Sigmoid colon (tissue), 7 donors: ENCODE data around the gene KLHL35. TPM values are rescaled to one million over a fixed set of nuclear protein-coding genes. Genes with fewer than 3 reads are reported as not detected.

Source experiments
- DNase-seq: peaks from one replicate; pipeline ENCODE4 v3.0.0-alpha.2; 2019
- H3K27ac ChIP-seq, 4 donors: fragments of 200-600 bp; sonication (generic); one replicate each; pipeline ENCODE4 v1.5.1; 2016 to 2019; ENCODE audit warnings: mild to moderate bottlenecking in 1 of 4
- H3K27me3 ChIP-seq, 3 donors: fragments of 200-600 bp; sonication (generic); one replicate each; pipeline ENCODE4 v1.5.1; 2019; ENCODE audit warnings: mild to moderate bottlenecking in 1 of 3
- H3K36me3 ChIP-seq, 4 donors: fragments of 200-600 bp; sonication (generic); one replicate each; pipeline ENCODE4 v1.5.1; 2016 to 2019
- H3K4me1 ChIP-seq, 4 donors: fragments of 200-600 bp; sonication (generic); one replicate each; pipeline ENCODE4 v1.5.1; 2017 to 2019
- H3K4me3 ChIP-seq, 4 donors: fragments of 200-600 bp; sonication (generic); one replicate each; pipeline ENCODE4 v1.5.1; 2017 to 2019; ENCODE audit warnings: mild to moderate bottlenecking in 2 of 4, moderate library complexity in 1 of 4
- H3K9me3 ChIP-seq, 4 donors: fragments of 200-600 bp in 3 of 4; sonication (generic) in 3 of 4; one replicate each; pipeline versions ENCODE4 v1.5.1 to v1.6.1; 2013 to 2019
- EP300 ChIP-seq, 4 donors: sonication (generic); formaldehyde crosslinking; IDR thresholded peaks; one replicate each; pipeline ENCODE4 v1.6.1; 2017; ENCODE audit warnings: antibody characterized with exemption in 4 of 4
- POLR2A ChIP-seq, 2 donors: fragments of 450-650 bp; IDR thresholded peaks; one replicate each; pipeline ENCODE4 v1.6.1; 2016; ENCODE audit warnings: antibody characterized with exemption in 2 of 2, mild to moderate bottlenecking in 2 of 2, moderate library complexity in 2 of 2
- POLR2AphosphoS5 ChIP-seq, 4 donors: sonication (generic); formaldehyde crosslinking; IDR thresholded peaks; one replicate each; pipeline ENCODE4 v1.6.1; 2017; ENCODE audit warnings: antibody characterized with exemption in 4 of 4
- WGBS, 2 donors: extraction: QIAGEN DNeasy Blood & Tissue Kit; methylation state at CpG; one replicate each; pipeline ENCODE4 v1.1.7; 2013; 5-methylcytosine and 5-hydroxymethylcytosine counted together
- intact Hi-C: fragments of 100-400 bp; cut with DNase I; formaldehyde crosslinking; loops from one replicate; pipeline ENCODE4 v1.15.1; 2023
- polyA plus RNA-seq, 3 donors: library from polyadenylated mRNA; stranded (reverse); fragments of 200-250 nt; gene quantifications; one replicate each; pipeline ENCODE4 v1.2.3, GENCODE V29; 2013
- total RNA-seq, 4 donors: library from RNA; depleted of rRNA; stranded (reverse); fragments of >200 nt; gene quantifications; one replicate each; pipeline ENCODE4 v1.1.0, GENCODE V29; 2016
- TF ChIP-seq, protein P1 (sequence below), 4 experiments: fragments of 450-650 bp in 3 of 4; fragments of 200-600 bp in 1 of 4; IDR thresholded peaks; one replicate each; pipeline ENCODE4 v1.5.1; 2016 to 2019; ENCODE audit warnings: antibody characterized with exemption in 4 of 4, mild to moderate bottlenecking in 3 of 4, moderate library complexity in 2 of 4
- donor health status: healthy with polysubstance abuse.
- donor health status: Bipolar disorder and iron deficiency.
- donor health status: healthy.

Gene KLHL35
- total and polyA plus RNA-seq, 7 donors: 0.41 to 1.1 (median 0.81) TPM; not detected in 4

DNA sequence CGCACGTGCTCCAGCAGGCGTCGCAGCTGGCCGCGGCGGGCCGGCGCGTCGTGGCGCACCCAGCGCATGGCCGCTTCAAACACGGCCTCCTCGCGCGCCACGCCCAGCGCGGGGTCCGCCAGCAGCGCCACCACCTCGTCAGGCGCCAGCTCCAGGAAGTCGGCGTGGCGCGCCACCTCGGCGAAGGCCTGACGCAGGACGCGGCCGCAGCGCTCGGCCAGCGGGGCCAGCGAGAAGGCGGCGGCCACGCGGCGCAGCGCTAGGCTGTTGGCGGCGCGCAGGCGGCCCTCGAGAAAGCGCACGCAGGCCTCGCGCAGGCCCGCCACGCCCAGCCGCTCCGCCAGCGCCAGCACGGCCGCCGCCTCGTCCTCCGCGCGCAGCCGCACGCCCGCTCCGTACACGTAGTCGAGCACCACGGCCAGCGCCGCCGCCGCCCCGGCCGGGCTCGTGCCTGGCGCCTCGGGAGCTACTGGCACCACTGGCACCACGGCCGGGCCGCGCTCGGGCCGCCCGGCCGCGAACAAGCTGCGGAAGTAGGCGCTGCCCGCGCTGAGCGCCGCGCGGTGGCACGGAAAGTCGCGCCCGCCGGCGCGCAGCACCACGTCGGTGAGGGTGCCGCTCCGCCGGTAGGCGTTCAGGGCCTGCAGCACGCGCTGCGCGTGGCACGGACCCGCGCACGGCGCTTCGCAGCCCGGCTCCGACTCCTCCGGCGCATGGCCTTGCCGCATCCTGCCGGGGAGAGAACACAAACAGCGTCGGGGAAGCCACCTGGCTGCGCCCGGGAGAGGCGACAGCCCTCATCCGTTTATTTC lies 2.9 kb downstream of the KLHL35 start:
- no peaks in the 10 kb centered on the region for H3K36me3 ChIP-seq

DNA sequence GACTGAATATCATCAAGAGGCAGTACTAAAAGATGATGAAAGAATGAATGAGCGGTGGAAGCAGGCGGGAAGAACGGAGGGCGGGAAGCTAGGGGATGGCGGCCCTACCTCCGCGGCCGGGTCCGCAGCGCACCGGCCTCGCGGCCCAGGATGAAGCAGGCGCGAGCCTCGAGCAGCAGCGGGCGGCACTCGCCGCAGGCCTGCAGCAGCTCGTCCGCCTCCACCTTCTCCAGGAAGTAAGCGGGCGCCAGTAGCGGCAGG lies 3.4 kb downstream of the KLHL35 start:
- intact Hi-C loops: no loop called here
- TF ChIP-seq EP300 (IDR thresholded peaks at IDR 0.05): no peak
- TF ChIP-seq, protein P1, sequence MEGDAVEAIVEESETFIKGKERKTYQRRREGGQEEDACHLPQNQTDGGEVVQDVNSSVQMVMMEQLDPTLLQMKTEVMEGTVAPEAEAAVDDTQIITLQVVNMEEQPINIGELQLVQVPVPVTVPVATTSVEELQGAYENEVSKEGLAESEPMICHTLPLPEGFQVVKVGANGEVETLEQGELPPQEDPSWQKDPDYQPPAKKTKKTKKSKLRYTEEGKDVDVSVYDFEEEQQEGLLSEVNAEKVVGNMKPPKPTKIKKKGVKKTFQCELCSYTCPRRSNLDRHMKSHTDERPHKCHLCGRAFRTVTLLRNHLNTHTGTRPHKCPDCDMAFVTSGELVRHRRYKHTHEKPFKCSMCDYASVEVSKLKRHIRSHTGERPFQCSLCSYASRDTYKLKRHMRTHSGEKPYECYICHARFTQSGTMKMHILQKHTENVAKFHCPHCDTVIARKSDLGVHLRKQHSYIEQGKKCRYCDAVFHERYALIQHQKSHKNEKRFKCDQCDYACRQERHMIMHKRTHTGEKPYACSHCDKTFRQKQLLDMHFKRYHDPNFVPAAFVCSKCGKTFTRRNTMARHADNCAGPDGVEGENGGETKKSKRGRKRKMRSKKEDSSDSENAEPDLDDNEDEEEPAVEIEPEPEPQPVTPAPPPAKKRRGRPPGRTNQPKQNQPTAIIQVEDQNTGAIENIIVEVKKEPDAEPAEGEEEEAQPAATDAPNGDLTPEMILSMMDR (IDR thresholded peaks at IDR 0.05): no peak
- no peak for TF ChIP-seq POLR2A (IDR thresholded peaks at IDR 0.05)
- TF ChIP-seq POLR2AphosphoS5 (IDR thresholded peaks at IDR 0.05): no peak
- Histone ChIP-seq H3K4me1 (peaks cover 0 to 29% (median 18%) of the 10 kb centered on the region in 4 donors), H3K36me3 (no peaks in the 10 kb centered on the region), H3K27ac (no peak overlapping the region), H3K27me3 (peaks cover 9 to 49% (median 44%) of the 10 kb centered on the region in 3 donors), H3K4me3 (peak overlapping the region in 3 of 4 donors; percentile 36 to 47 (median 37)), H3K9me3 (peaks cover 0 to 4% (median 0%) of the 10 kb centered on the region in 4 donors)
- no peak for DNase-seq
- WGBS, 2 donors: 22 to 60% methylated on average over 25 of the region's 25 CpGs

More for the DNA sequence above, 2.9 kb downstream of the KLHL35 start:
- H3K27ac ChIP-seq: peak overlapping the region in 1 of 4 donors; percentile 12
- TF ChIP-seq, protein P1 (IDR thresholded peaks at IDR 0.05): no peak
- no peak for TF ChIP-seq POLR2A (IDR thresholded peaks at IDR 0.05)
- no peak for TF ChIP-seq POLR2AphosphoS5 (IDR thresholded peaks at IDR 0.05)
- DNase-seq: peak; percentile 65
- intact Hi-C loops: no loop called here
- WGBS, 2 donors: 1% methylated on average over 134 of the region's 134 CpGs
- H3K4me3 ChIP-seq: peak overlapping the region in 3 of 4 donors; percentile 36 to 47 (median 37)
- H3K9me3 ChIP-seq: peaks cover 0 to 4% (median 0%) of the 10 kb centered on the region in 4 donors
- peaks cover 0 to 29% (median 18%) of the 10 kb centered on the region in 4 donors for H3K4me1 ChIP-seq
- H3K27me3 ChIP-seq: peaks cover 9 to 49% (median 44%) of the 10 kb centered on the region in 3 donors

DNA sequence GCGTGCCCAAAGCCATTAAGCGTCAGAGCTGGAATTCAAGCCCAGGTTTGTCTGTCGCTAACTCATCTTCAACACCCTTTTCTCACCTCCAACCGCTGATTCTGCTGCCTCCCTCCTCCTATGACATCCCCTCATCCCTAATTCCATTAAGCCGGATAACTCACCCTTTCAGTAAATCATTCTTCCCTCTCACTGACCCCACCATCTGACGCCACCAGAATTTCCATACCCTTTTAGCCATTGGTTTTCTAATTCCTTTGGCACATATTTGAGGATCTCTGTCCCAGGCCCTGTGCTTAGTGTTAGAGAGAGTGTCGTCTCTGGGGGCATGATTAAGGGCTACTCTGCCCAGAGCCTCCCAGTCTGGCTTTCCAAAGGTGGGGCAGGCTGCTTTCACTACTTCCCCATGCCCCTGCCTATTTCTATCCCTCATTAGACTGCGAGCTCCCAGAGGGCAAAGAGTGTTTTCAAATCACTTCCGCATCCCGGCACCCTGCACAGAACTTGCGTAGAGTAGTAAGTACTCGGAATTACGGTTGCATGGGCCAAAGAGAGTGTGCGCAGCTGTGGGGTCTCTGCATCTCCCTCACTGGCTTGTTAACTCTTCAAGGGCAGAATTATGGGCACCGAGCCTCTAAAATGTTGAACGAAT lies 3.9 kb downstream of the KLHL35 start:
- no peak overlapping the region for H3K27ac ChIP-seq
- peaks cover 9 to 49% (median 44%) of the 10 kb centered on the region in 3 donors for H3K27me3 ChIP-seq

DNA sequence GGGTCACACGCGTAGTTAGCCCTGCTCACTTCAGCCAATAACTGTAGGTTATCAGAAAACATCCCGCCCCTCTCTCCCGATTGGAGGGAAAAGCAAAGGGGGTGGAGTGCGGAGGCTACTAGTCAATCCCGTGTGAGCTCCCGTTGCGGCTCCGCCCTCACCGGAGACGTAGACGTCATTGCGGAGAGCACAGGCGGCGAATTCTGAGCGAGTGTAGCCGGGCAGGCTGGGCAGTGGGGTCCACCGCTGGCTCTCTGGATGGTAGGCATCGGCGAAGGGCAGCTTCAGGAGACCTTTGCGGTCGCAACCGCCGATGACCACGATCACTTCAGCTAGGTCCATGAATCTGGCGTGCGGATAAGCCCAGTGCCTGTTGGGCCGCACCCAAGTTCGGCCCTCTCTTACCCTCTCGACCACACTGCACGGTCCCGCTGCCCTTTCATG lies 4.7 kb downstream of the KLHL35 start:
- peak; percentile 92 for DNase-seq
- H3K9me3 ChIP-seq: peaks cover 0 to 4% (median 0%) of the 10 kb centered on the region in 4 donors
- 25 to 42% methylated on average over 32 of the region's 32 CpGs for WGBS, 2 donors
- H3K4me3 ChIP-seq: peak overlapping the region; percentile 21 to 48 (median 42)
- TF ChIP-seq POLR2AphosphoS5 (IDR thresholded peaks at IDR 0.05) (peak in 3 of 4 donors; percentile 60 to 71 (median 63)), EP300 (IDR thresholded peaks at IDR 0.05) (no peak), POLR2A (IDR thresholded peaks at IDR 0.05) (peak; percentile 21 to 36)
- peaks cover 0 to 29% (median 18%) of the 10 kb centered on the region in 4 donors for H3K4me1 ChIP-seq
- H3K27ac ChIP-seq: peak overlapping the region in 3 of 4 donors; percentile 20 to 60 (median 25)
- peaks cover 9 to 48% (median 44%) of the 10 kb centered on the region in 3 donors for H3K27me3 ChIP-seq
- H3K36me3 ChIP-seq: peaks cover 0 to under 1% (median 0%) of the 10 kb centered on the region in 4 donors
- intact Hi-C loops: no loop called here

More for the DNA sequence above, 3.9 kb downstream of the KLHL35 start:
- H3K36me3 ChIP-seq: no peaks in the 10 kb centered on the region
- DNase-seq: peak; percentile 61
- no peak overlapping the region for H3K4me3 ChIP-seq
- TF ChIP-seq EP300 (IDR thresholded peaks at IDR 0.05) (no peak), POLR2A (IDR thresholded peaks at IDR 0.05) (no peak), POLR2AphosphoS5 (IDR thresholded peaks at IDR 0.05) (no peak)
- TF ChIP-seq, protein P1 (IDR thresholded peaks at IDR 0.05): no peak
- intact Hi-C loops: no loop called here
- 79 to 82% methylated on average over 16 of the region's 16 CpGs for WGBS, 2 donors
- peaks cover 0 to 4% (median 0%) of the 10 kb centered on the region in 4 donors for H3K9me3 ChIP-seq
- peaks cover 0 to 29% (median 18%) of the 10 kb centered on the region in 4 donors for H3K4me1 ChIP-seq

DNA sequence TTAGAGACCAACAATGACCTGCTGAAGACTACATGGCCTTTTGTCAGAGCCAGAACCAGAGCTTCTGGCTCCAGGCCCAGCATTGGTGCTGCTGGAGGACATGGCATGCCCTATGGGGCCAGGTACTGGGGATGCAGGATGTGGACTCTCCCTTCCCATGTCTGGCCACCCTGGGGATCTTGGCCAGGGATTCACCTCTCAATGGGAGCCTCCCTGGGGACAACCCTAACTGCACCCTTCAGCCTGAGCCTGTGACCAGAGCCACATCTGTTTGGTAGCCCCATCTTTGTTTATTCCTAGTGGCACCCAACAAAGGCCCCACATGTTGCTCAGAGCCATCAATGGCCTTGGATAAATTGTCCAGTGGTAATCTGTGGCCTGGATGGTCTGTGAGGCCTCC lies 5.8 kb downstream of the KLHL35 start:
- Histone ChIP-seq H3K9me3 (peaks cover 0 to 4% (median 0%) of the 10 kb centered on the region in 4 donors), H3K27me3 (peaks cover 9 to 37% (median 35%) of the 10 kb centered on the region in 3 donors), H3K36me3 (peaks cover 0 to 10% (median 0%) of the 10 kb centered on the region in 4 donors), H3K27ac (no peak overlapping the region), H3K4me1 (peaks cover 0 to 29% (median 21%) of the 10 kb centered on the region in 4 donors), H3K4me3 (no peak overlapping the region)
- intact Hi-C loops: no loop called here
- DNase-seq: no peak
- TF ChIP-seq POLR2A (IDR thresholded peaks at IDR 0.05) (no peak), POLR2AphosphoS5 (IDR thresholded peaks at IDR 0.05) (no peak), EP300 (IDR thresholded peaks at IDR 0.05) (no peak)
- TF ChIP-seq, protein P1 (IDR thresholded peaks at IDR 0.05): no peak
